ENCODE data around the gene ST3GAL4. TPM values are rescaled to one million over a fixed set of nuclear protein-coding genes. Genes with fewer than 3 reads are reported as not detected.

Gene ST3GAL4
- total RNA-seq, 2 donors from 2014 or later = 27.7 to 98.0 TPM

GRCh38 chr11:126339073-126339862, 16.2 kb upstream of the ST3GAL4 start:
- Histone ChIP-seq H3K4me3 (no peak overlapping the region), H3K4me1 (ENCODE audit: control insufficient read depth in 1 of 2, low read depth in 2 of 2) (no peaks in the 10 kb centered on the region), H3K27me3 (replicated peaks; ENCODE audit: insufficient read depth) (no peaks in the 10 kb centered on the region), H3K27ac (no peak overlapping the region), H3K36me3 (no peaks in the 10 kb centered on the region), H3K9me3 (no peaks in the 10 kb centered on the region)
- no peak for DNase-seq (ENCODE audit: low spot score)
- no peak for ATAC-seq (ENCODE audit: insufficient number of reproducible peaks, low FRiP score, low read depth)
- TF ChIP-seq CTCF (IDR thresholded peaks at IDR 0.05) = no peak

GRCh38 chr11:126339863-126340434, 15.5 kb upstream of the ST3GAL4 start:
- no peaks in the 10 kb centered on the region for H3K36me3 ChIP-seq
- H3K4me1 ChIP-seq (ENCODE audit: control insufficient read depth in 1 of 2, low read depth in 2 of 2) = no peaks in the 10 kb centered on the region
- no peaks in the 10 kb centered on the region for H3K27me3 ChIP-seq (replicated peaks; ENCODE audit: insufficient read depth)
- H3K9me3 ChIP-seq = no peaks in the 10 kb centered on the region
- no peak for ATAC-seq (ENCODE audit: insufficient number of reproducible peaks, low FRiP score, low read depth)
- no peak for DNase-seq (ENCODE audit: low spot score)
- no peak overlapping the region for H3K27ac ChIP-seq
- H3K4me3 ChIP-seq = no peak overlapping the region
- TF ChIP-seq CTCF (IDR thresholded peaks at IDR 0.05) = no peak

- TF ChIP-seq CTCF (IDR thresholded peaks at IDR 0.05) = no peak
- no peaks in the 10 kb centered on the region for H3K36me3 ChIP-seq
- no peak for ATAC-seq (ENCODE audit: insufficient number of reproducible peaks, low FRiP score, low read depth)
- H3K9me3 ChIP-seq = no peaks in the 10 kb centered on the region
- no peak overlapping the region for H3K4me3 ChIP-seq
- peaks cover under 1 to 8% of the 10 kb centered on the region in 2 donors for H3K4me1 ChIP-seq (ENCODE audit: control insufficient read depth in 1 of 2, low read depth in 2 of 2)
- no peak for DNase-seq (ENCODE audit: low spot score)
- H3K27me3 ChIP-seq (replicated peaks; ENCODE audit: insufficient read depth) = no peaks in the 10 kb centered on the region
- H3K27ac ChIP-seq = no peak overlapping the region
Observed at GRCh38 chr11:126340960-126341606, 14.4 kb upstream of the ST3GAL4 start.

GRCh38 chr11:126341760-126342161, 13.7 kb upstream of the ST3GAL4 start:
- DNase-seq (ENCODE audit: low spot score) (no peak), ATAC-seq (ENCODE audit: insufficient number of reproducible peaks, low FRiP score, low read depth) (no peak)
- Histone ChIP-seq H3K27ac (no peak overlapping the region), H3K36me3 (no peaks in the 10 kb centered on the region), H3K9me3 (no peaks in the 10 kb centered on the region), H3K4me1 (ENCODE audit: control insufficient read depth in 1 of 2, low read depth in 2 of 2) (peaks cover 6 to 15% of the 10 kb centered on the region in 2 donors), H3K27me3 (replicated peaks; ENCODE audit: insufficient read depth) (no peaks in the 10 kb centered on the region), H3K4me3 (no peak overlapping the region)
- no peak for TF ChIP-seq CTCF (IDR thresholded peaks at IDR 0.05)

- DNase-seq (ENCODE audit: low spot score) (no peak), ATAC-seq (ENCODE audit: insufficient number of reproducible peaks, low FRiP score, low read depth) (no peak)
- no peak overlapping the region for H3K4me3 ChIP-seq
- peaks cover 7 to 25% of the 10 kb centered on the region in 2 donors for H3K4me1 ChIP-seq (ENCODE audit: control insufficient read depth in 1 of 2, low read depth in 2 of 2)
- H3K36me3 ChIP-seq = no peaks in the 10 kb centered on the region
- H3K27me3 ChIP-seq (replicated peaks; ENCODE audit: insufficient read depth) = no peaks in the 10 kb centered on the region
- no peak overlapping the region for H3K27ac ChIP-seq
- H3K9me3 ChIP-seq = no peaks in the 10 kb centered on the region
- no peak for TF ChIP-seq CTCF (IDR thresholded peaks at IDR 0.05)
Observed at GRCh38 chr11:126343051-126343450, 12.4 kb upstream of the ST3GAL4 start.
